A172 (cell line): ENCODE measurements around the gene SETBP1. TPM values are rescaled to one million over a fixed set of nuclear protein-coding genes. Genes with fewer than 3 reads are reported as not detected.

ENCODE experiments used
- DNase-seq: peaks from one replicate; pipeline ENCODE4 v3.0.0-alpha.2; 2015; ENCODE audit warnings: low spot score
- total RNA-seq: library from RNA; depleted of rRNA; stranded (reverse); fragments of >200 nt; shearing (Covaris generic); gene quantifications from 2 replicates; pipeline ENCODE4 v1.2.3, GENCODE V29; 2014

Gene SETBP1
- total RNA-seq, 1 experiment from 2014 or later, result 0.10 TPM

- DNase-seq, result no peak
These were observed 287.6 kb downstream of the SETBP1 start for GRCh38 chr18:44968336-44968735.

GRCh38 chr18:44969214-44969795 is 288.6 kb downstream of the SETBP1 start:
- no peak for DNase-seq

GRCh38 chr18:44973282-44973681 is 292.6 kb downstream of the SETBP1 start:
- no peak for DNase-seq

GRCh38 chr18:44974174-44974573 is 293.5 kb downstream of the SETBP1 start:
- no peak for DNase-seq

GRCh38 chr18:44977856-44978255 is 297.2 kb downstream of the SETBP1 start:
- DNase-seq, result no peak

- no peak for DNase-seq
These were observed 299.1 kb downstream of the SETBP1 start for GRCh38 chr18:44979748-44980147.

- DNase-seq, result no peak
These were observed 300.4 kb downstream of the SETBP1 start for GRCh38 chr18:44981121-44981520.

GRCh38 chr18:44986933-44987332 is 306.2 kb downstream of the SETBP1 start:
- DNase-seq, result no peak

- no peak for DNase-seq
These were observed 306.7 kb downstream of the SETBP1 start for GRCh38 chr18:44987371-44987770.

- no peak for DNase-seq
These were observed 308.3 kb downstream of the SETBP1 start for GRCh38 chr18:44988821-44989587.

- no peak for DNase-seq
These were observed 315.6 kb downstream of the SETBP1 start for GRCh38 chr18:44996261-44996660.

GRCh38 chr18:44997174-44997573 is 316.5 kb downstream of the SETBP1 start:
- DNase-seq, result no peak

GRCh38 chr18:44998360-44998759 is 317.7 kb downstream of the SETBP1 start:
- no peak for DNase-seq

- no peak for DNase-seq
These were observed 323.9 kb downstream of the SETBP1 start for GRCh38 chr18:45004546-45005080.

GRCh38 chr18:45006934-45007333 is 326.2 kb downstream of the SETBP1 start:
- DNase-seq, result no peak

GRCh38 chr18:45007531-45007930 is 326.8 kb downstream of the SETBP1 start:
- DNase-seq, result no peak

GRCh38 chr18:45008694-45009413 is 328.2 kb downstream of the SETBP1 start:
- no peak for DNase-seq

- DNase-seq, result no peak
These were observed 329.1 kb downstream of the SETBP1 start for GRCh38 chr18:45009756-45010155.

GRCh38 chr18:45012286-45012685 is 331.6 kb downstream of the SETBP1 start:
- DNase-seq, result no peak

- DNase-seq, result peak; percentile 65
These were observed 333.4 kb downstream of the SETBP1 start for GRCh38 chr18:45014047-45014501.

- DNase-seq, result no peak
These were observed 335.1 kb downstream of the SETBP1 start for GRCh38 chr18:45015788-45016128.

GRCh38 chr18:45019469-45019868 is 338.8 kb downstream of the SETBP1 start:
- no peak for DNase-seq

GRCh38 chr18:45023519-45023918 is 342.8 kb downstream of the SETBP1 start:
- no peak for DNase-seq
